Endometrium (tissue), 2 donors: ENCODE measurements around the gene DLEC1.
"Not testable (repeated sequence)": the region's sequence is repeated elsewhere in the genome, so short reads cannot be mapped to it uniquely, and the experiment has no call there.

ENCODE experiments used
- FAIRE-seq: peaks from 2 replicates; lab custom pipeline; 2012; peaks lifted over from hg19 to GRCh38; lab: Jason Lieb, UNC
- donor health status: control.
- donor health status: control.

The DLEC1 gene

DNA sequence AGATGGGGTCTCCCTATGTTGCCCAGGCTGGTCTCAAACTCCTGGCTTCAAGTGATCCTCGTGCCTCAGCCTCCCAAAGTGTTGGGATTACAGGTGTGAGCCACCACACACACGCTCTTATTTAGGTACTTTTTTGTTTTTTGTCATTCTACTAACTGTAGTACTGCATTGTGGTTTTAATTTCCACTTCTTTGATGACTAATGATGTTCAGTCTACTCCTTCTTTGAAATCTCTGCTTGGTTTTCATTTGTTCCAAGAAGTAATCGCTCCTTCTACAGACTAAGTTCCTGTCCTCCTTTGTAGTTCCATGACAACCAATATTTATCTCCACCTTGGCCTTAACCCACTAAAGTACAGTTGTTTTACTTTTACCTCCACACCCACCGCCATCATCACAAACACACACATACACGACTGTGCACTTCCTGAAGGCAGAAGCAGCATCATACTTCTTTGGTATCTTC lies 529 bp upstream of the DLEC1 start:
- FAIRE-seq: no peak

- no peak for FAIRE-seq
Measured at GRCh38 chr3:38039899-38040261, 872 bp downstream of the DLEC1 start.

DNA sequence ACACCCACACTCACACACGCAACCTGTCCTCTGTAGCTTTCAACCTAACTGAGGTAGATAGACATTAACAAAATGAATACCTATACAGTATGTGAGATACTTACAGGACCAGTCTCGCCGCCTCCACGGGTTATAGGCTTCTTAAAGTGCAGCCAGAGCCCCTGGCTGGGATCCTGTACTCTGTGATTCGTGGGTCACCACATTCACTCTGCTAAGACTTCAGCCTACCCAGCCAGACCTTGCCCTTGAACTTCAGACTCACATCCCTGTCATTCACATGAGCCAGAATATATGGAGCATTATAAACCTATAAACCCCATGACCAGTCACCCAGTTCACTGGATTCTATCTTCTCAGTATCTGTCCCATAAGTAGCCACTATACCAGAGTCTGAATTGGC lies 1.4 kb downstream of the DLEC1 start:
- FAIRE-seq: no peak

DNA sequence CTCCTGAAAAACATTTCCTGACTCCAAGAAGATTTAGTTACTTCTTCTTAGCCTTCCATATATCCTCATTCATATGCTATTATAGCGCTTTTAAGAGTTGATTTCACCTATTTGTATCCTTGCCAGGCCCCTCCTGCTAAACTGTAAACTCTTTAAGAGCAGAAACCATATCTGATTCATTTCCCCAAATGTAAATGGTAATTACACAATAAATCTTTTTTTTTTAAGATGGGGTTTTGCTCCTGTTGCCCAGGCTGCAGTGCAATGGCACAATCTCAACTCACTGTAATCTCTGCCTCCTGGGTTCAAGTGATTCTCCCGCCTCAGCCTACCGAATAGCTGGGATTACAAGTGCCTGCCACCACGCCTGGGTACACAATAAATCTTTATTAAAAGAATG lies 4.5 kb downstream of the DLEC1 start:
- no peak for FAIRE-seq

GRCh38 chr3:38046027-38046426 lies 7.0 kb downstream of the DLEC1 start:
- no peak for FAIRE-seq

GRCh38 chr3:38046821-38047220 lies 7.8 kb downstream of the DLEC1 start:
- FAIRE-seq: no peak

DNA sequence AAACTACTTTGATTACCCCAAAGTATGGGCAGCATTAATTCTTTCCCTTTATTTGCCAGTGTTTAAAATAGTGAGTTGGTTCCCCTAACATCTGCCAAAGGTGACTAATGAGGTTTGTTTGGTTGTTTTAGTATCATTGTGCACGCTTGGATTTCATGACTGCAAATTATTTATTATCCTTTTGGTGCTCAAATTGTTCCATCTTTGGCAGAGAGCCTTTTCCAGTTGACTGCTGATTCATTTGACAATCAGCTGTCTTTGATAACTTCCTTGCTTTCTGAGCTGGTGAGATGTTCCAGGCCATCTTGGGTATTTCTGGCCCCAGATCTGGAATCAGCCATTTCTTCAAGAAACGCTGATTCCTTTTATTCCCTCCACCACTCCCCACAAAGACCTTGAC lies 8.9 kb downstream of the DLEC1 start:
- FAIRE-seq: no peak

DNA sequence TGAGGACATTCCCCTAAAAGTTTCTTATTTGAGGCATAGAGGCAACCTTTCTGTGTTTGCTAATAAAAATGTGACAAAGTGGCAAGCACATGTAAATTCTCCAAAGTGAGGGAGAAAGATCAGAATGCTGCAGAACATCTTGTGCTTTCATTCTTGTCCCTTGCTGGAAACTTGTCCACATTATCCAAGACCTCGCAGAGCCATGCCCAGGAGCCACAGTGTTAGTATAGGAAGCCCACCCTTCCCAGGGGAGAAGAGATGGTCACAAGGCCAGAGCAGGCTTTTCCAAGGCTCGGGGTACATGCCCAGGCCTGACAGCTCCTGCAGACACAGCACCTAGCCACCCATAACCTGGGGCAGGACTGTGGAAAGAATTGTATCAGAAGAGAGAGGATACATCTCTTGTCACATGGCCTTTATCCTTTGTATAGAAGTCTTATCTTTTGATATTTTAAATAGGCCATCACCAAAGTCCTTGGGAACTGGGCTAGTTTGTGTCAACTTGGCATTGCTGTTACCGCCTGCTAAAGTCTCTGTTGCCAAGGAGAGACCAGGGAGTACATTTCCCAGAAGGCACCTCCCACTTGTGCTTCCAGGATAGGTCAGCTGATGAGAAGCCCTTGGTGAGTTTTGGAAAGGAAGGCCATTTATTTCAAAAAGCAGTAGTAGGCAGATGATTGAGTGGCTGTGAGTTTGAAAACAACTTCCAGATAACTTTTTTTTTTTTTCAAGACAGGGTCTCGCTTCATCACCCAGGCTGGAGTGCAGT lies 10.5 kb downstream of the DLEC1 start:
- FAIRE-seq: no peak

DNA sequence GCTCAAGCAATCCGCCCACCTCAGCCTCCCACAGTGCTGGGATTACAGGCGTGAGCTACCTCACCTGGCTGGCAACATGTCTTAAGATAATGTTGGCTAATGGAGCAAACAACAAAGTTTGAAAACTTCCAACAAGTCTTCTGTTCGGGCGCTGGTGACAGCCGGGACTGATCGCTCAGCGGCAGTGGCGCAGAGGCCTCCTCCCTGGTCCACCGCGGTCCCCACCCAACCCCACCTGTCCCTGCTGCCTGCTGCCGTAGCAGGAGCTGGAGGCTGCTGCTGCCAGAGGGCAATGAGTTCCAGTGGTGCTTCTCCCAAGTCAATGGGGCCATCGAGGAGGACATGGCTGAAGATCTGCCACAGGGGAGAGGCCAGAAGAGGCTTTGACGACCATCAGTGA lies 12.1 kb downstream of the DLEC1 start:
- FAIRE-seq: no peak

- FAIRE-seq: not testable (repeated sequence)
Measured at GRCh38 chr3:38053286-38053685, 14.3 kb downstream of the DLEC1 start.

GRCh38 chr3:38053813-38054498 lies 14.9 kb downstream of the DLEC1 start:
- not testable (repeated sequence) for FAIRE-seq

GRCh38 chr3:38054499-38055001 lies 15.5 kb downstream of the DLEC1 start:
- no peak for FAIRE-seq

GRCh38 chr3:38059148-38059547 lies 20.1 kb downstream of the DLEC1 start:
- FAIRE-seq: no peak

DNA sequence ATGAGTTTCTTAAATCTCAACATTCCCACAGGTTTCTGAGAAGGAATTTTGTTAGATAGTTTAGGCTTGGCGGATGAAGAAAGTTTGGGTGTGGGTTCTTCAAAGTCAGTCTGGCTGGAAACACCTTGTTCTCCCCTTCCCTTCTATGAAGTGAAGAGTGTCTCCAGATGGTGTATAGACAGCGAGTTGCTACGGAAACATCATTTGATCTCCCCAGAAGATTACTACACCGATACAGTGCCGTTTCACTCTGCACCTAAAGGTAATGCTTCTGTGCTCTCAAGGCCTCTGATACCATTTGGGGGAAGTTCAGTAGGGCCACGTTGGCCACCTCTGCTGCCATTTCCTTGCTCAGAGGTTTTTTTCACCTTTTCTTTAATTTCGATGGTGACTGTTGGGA lies 20.6 kb downstream of the DLEC1 start:
- no peak for FAIRE-seq

- no peak for FAIRE-seq
Measured at GRCh38 chr3:38062809-38063208, 23.8 kb downstream of the DLEC1 start.

DNA sequence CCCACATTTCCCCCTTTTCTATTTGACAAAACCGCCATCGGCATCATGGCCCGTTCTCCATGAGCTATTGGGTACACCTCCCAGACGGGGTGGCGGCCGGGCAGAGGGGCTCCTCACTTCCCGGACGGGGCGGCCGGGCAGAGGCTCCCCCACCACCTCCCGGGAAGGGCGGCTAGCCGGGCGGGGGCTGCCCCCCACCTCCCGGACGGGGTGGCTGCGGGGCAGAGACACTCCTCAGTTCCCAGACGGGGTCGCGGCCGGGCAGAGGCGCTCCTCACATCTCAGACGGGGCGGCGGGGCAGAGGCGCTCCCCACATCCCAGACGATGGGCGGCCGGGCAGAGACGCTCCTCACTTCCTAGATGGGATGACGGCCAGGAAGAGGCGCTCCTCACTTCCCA lies 25.4 kb downstream of the DLEC1 start:
- not testable (repeated sequence) for FAIRE-seq

- no peak for FAIRE-seq
Measured at GRCh38 chr3:38067508-38068233, 28.7 kb downstream of the DLEC1 start.

GRCh38 chr3:38070013-38070412 lies 31.0 kb downstream of the DLEC1 start:
- no peak for FAIRE-seq

- FAIRE-seq: not testable (repeated sequence)
Measured at GRCh38 chr3:38077073-38077472, 38.1 kb downstream of the DLEC1 start.

- FAIRE-seq: not testable (repeated sequence)
Measured at GRCh38 chr3:38082296-38082695, 43.3 kb downstream of the DLEC1 start.

GRCh38 chr3:38083254-38083653 lies 44.2 kb downstream of the DLEC1 start:
- not testable (repeated sequence) for FAIRE-seq

DNA sequence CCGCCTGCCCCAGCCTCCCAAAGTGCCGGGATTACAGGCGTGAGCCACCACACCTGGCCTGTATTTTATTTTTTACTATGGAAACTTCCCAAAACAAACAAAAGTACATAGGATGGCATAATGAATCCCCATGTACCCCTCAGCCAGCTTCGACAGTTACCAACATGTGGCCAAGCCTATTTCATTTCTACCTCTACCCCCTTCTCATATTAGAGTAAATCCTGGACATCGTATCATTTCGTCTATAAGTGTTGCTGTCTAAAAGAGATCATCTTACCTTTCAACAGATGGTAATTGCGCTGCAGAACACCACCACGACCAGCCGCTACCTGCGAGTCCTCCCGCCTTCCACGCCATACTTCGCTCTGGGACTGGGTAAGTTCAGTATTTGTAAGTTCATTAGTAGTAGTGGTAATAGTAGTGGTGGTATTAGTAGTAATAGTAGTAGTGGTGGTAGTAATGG lies 44.9 kb downstream of the DLEC1 start:
- no peak for FAIRE-seq
